Aorta (tissue), 5 donors: ENCODE data around the gene FAM184A. TPM values are rescaled to one million over a fixed set of nuclear protein-coding genes. Genes with fewer than 3 reads are reported as not detected.
A peak's percentile ranks its signal among the peaks of the same experiment; 100 is the strongest.
"Not testable (repeated sequence)": the region's sequence is repeated elsewhere in the genome, so short reads cannot be mapped to it uniquely, and the experiment has no call there.

Experiments
- ATAC-seq: fragments of 200-7000 bp; cut with Tn5 transposase; one replicate; pipeline ENCODE4 v1.9.1; 2022; ENCODE audit warnings: moderate library complexity; ENCODE audit not compliant: low FRiP score
- DNase-seq, 2 donors: peaks; one replicate each; pipeline ENCODE4 v3.0.0-alpha.2; 2020
- H3K27ac ChIP-seq, 2 donors: one replicate each; pipeline ENCODE4 v1.5.1; 2013; ENCODE audit warnings: low read length in 2 of 2, mild to moderate bottlenecking in 2 of 2, moderate library complexity in 2 of 2, control low read depth in 1 of 2, inconsistent platforms in 1 of 2, low read depth in 1 of 2
- H3K27me3 ChIP-seq, 2 donors: one replicate each; pipeline ENCODE4 v1.6.1; 2013; ENCODE audit warnings: control low read depth in 1 of 2, low read length in 1 of 2, mild to moderate bottlenecking in 1 of 2, moderate library complexity in 1 of 2; ENCODE audit not compliant: insufficient read depth in 2 of 2, control insufficient read depth in 1 of 2
- H3K36me3 ChIP-seq, 2 donors: one replicate each; pipeline ENCODE4 v1.6.1; 2013; ENCODE audit warnings: control low read depth in 1 of 2, low read length in 1 of 2, mild to moderate bottlenecking in 1 of 2; ENCODE audit not compliant: insufficient read depth in 2 of 2, control insufficient read depth in 1 of 2
- H3K4me1 ChIP-seq, 2 donors: one replicate each; pipeline ENCODE4 v1.6.1; 2013; ENCODE audit warnings: low read length in 2 of 2, control low read depth in 1 of 2, mild to moderate bottlenecking in 1 of 2, moderate library complexity in 1 of 2; ENCODE audit not compliant: insufficient read depth in 2 of 2, control insufficient read depth in 1 of 2
- H3K4me3 ChIP-seq, 2 donors: one replicate each; pipeline ENCODE4 v1.5.1; 2013; ENCODE audit warnings: low read length in 2 of 2, control low read depth in 1 of 2, mild to moderate bottlenecking in 1 of 2
- H3K9me3 ChIP-seq: one replicate; pipeline ENCODE4 v1.6.1; 2013; ENCODE audit warnings: mild to moderate bottlenecking, low read length; ENCODE audit not compliant: control insufficient read depth
- WGBS, 2 donors: extraction: QIAGEN DNeasy Blood & Tissue Kit; methylation state at CpG; one replicate each; pipeline ENCODE4 v1.1.7; 2013; 5-methylcytosine and 5-hydroxymethylcytosine counted together
- intact Hi-C, 2 donors: fragments of 100-400 bp; cut with DNase I; formaldehyde crosslinking; loops; one replicate each; pipeline versions ENCODE4 v1.14.2 to v1.15.0; 2022
- polyA plus RNA-seq, 2 donors: library from polyadenylated mRNA; stranded (reverse); fragments of 200-250 nt; gene quantifications; one replicate each; pipeline ENCODE4 v1.2.3, GENCODE V29; 2013
- total RNA-seq, 2 donors: library from RNA; stranded (reverse); fragmentation: NEBNext Ultra II Directional; extraction: Animal tissue kit (Norgen Biotek cat#: 25700); gene quantifications; one replicate each; pipeline ENCODE4 v1.2.1, GENCODE V29; 2021
- donor health status: healthy with polysubstance abuse.
- donor health status: Bipolar disorder and iron deficiency.
- donor health status: DM: no; HTN: no; CAD: no.
- donor health status: DM: no; HTN: no; CAD: no.
- donor health status: DM: yes; HTN: yes; CAD: no.

FAM184A gene
- total and polyA plus RNA-seq, 4 donors, result 1.1 to 4.8 (median 2.9) TPM

DNA sequence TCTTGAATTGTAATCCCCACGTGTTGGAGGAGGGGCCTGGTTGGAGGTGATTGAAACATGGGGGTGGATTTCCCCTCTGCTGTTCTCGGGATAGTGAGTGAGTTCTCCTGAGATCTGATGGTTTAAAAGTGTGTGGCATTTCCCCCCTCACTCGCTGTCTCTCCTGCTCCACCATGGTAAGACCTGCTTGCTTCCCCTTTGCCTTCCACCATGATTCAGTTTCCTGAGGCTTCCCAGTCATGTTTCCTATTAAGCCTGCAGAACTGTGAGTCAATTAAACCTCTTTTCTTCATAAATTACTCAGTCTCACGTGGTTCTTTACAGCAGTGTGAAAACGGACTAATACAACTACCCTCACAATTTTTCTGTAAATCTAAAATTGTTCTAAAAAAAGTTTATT is 26.8 kb upstream of the FAM184A start:
- Histone ChIP-seq H3K36me3 (no peaks in the 10 kb centered on the region), H3K9me3 (no peaks in the 10 kb centered on the region), H3K4me3 (no peak overlapping the region), H3K27ac (no peak overlapping the region), H3K27me3 (no peaks in the 10 kb centered on the region), H3K4me1 (no peaks in the 10 kb centered on the region)
- ATAC-seq, result no peak
- WGBS, 2 donors, result 64% methylated on average over 5 of the region's 5 CpGs
- intact Hi-C loops, result no loop called here
- no peak for DNase-seq

DNA sequence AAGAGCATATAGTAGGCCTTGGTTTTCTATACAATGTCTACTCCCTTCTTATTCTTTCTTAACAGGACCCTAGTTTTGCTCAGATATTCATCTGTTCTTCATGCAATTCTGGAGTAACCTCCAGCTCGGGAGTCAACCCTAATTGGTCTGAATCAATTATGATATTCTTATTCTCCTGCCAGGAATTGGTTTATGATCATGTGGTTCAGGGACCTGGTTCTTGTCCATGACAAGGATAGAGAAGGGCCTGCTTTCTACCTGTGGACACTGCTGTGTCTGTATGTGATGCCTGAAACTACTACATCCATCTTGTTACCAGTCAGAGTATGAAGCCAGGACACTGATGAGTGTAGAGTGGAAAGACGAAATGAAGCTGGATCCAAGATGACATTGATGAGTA is 24.4 kb upstream of the FAM184A start:
- Histone ChIP-seq H3K4me3 (no peak overlapping the region), H3K27me3 (no peaks in the 10 kb centered on the region), H3K27ac (no peak overlapping the region), H3K36me3 (no peaks in the 10 kb centered on the region), H3K4me1 (no peaks in the 10 kb centered on the region), H3K9me3 (no peaks in the 10 kb centered on the region)
- intact Hi-C loops, result no loop called here
- DNase-seq, result no peak
- WGBS, 2 donors, result 86 to 90% methylated on average over 2 of the region's 2 CpGs
- no peak for ATAC-seq

DNA sequence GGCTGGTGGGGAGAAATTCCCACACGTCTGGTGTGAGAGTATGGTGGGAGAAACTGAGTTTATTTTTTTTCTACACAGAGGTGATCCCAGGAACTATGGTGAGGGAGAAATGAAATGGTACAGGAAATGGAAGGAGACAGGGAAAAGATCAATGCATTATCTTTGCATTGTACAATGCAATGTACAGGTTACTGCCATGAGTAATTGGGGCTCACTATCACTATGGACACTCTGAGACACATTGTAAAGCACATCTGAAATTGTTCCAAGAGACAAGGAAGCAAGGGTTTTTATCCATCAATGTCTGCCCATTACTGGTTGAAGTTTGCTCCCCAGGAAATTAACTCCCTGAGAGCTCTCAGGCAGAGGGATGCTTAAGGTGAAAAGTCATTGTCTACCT is 21.7 kb upstream of the FAM184A start:
- ATAC-seq (no peak), DNase-seq (no peak)
- no peaks in the 10 kb centered on the region for H3K27me3 ChIP-seq
- H3K4me1 ChIP-seq, result no peaks in the 10 kb centered on the region
- WGBS, 2 donors, result 80 to 81% methylated on average over 1 of the region's 1 CpG
- no peaks in the 10 kb centered on the region for H3K9me3 ChIP-seq
- H3K4me3 ChIP-seq, result no peak overlapping the region
- H3K36me3 ChIP-seq, result no peaks in the 10 kb centered on the region
- H3K27ac ChIP-seq, result no peak overlapping the region
- intact Hi-C loops, result no loop called here

DNA sequence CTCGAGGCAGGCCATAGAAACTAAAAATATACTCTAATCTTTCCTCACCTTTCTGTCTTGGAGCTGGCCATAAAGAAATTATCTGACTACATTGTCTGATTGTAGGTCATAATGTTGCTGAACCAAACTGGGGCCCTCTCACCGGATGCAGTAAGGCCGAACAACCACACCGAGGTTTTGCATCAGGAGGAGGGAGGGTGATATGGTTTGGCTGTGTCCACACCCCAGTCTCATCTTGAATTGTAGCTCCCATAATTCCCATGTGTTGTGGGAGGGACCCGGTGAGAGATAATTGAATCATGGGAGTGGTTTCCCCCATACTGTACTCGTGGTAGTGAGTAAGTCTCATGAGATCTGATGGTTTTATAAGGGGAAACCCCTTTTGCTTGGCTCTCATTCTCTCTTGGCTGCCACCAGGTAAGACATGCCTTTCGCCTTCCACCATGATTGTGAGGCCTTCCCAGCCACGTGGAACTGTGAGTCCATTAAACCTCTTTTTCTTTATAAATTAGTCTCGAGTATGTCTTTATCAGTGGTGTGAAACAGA is 19.4 kb upstream of the FAM184A start:
- H3K36me3 ChIP-seq, H3K9me3 ChIP-seq, intact Hi-C loops, H3K4me3 ChIP-seq, ATAC-seq, H3K27me3 ChIP-seq, H3K4me1 ChIP-seq, H3K27ac ChIP-seq, DNase-seq: not testable (repeated sequence)
- 91% methylated on average over 9 of the region's 9 CpGs for WGBS, 2 donors

DNA sequence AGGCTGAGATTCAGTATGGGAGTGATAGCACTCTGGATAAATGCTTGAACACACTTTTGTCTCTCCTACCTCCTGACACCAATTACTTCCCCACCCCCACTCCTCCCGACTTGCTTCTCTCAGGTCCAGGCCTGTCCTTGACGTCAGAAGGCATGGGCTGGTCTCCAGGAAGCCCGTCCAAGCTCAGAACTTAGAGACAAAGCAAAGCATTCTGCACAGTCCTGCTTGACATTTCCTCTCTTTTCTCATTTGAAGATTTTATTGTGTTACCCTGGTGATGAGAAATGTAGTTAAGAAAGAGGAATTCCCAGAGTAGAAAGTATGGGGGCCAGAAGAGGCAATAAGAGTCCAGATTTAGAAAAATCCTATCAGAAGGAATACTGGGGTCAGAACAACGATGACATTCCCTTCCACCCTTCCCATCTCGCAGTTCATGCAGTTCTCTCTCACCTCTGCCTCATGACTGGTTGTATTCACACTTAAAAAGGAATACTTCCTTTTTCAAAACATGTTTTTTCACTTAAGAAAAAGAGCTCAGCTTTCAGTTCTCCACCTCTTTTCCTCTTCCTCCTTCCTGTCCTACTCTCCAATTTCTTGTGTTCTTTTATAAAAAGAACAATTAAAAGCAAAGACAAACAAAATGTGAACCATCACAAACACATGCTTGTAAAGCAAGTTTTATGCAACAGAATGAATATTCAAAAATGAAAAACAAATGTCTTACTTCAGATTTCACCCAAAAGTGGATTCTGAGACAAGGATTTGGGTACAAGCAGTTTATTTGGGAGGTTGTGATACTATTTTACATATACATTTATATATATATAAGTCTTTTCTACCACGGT is 18.5 kb upstream of the FAM184A start:
- no peaks in the 10 kb centered on the region for H3K9me3 ChIP-seq
- DNase-seq (peak; percentile 62 to 78), ATAC-seq (peak; percentile 64)
- 17 to 20% methylated on average over 6 of the region's 6 CpGs for WGBS, 2 donors
- H3K36me3 ChIP-seq, result no peaks in the 10 kb centered on the region
- no peaks in the 10 kb centered on the region for H3K27me3 ChIP-seq
- no peak overlapping the region for H3K4me3 ChIP-seq
- intact Hi-C loops, result no loop called here
- H3K4me1 ChIP-seq, result no peaks in the 10 kb centered on the region
- H3K27ac ChIP-seq, result no peak overlapping the region

DNA sequence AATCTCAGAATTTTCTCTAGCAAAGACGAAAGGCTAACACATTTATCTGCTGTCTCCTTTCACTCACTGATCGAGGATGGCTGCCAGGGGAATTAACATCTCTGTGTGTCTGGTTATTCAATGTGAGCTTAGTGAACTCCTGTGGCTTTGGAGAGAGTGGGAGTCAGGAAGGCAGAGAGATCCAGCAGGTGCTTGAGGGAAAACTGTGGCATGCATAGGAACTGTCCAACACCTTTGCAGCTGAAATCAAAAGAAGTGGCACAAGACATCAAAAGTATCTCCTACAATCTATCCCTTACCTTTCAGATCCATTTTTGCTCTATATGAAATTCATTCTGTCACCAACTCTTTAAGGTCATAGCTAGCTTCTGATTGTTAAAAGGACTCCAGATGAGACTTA is 11.8 kb upstream of the FAM184A start:
- Histone ChIP-seq H3K36me3 (no peaks in the 10 kb centered on the region), H3K27ac (no peak overlapping the region), H3K9me3 (no peaks in the 10 kb centered on the region), H3K27me3 (peaks cover 0 to 1% of the 10 kb centered on the region in 2 donors), H3K4me1 (no peaks in the 10 kb centered on the region), H3K4me3 (no peak overlapping the region)
- no peak for DNase-seq
- ATAC-seq, result no peak
- intact Hi-C loops, result no loop called here
- 44 to 49% methylated on average over 2 of the region's 2 CpGs for WGBS, 2 donors

DNA sequence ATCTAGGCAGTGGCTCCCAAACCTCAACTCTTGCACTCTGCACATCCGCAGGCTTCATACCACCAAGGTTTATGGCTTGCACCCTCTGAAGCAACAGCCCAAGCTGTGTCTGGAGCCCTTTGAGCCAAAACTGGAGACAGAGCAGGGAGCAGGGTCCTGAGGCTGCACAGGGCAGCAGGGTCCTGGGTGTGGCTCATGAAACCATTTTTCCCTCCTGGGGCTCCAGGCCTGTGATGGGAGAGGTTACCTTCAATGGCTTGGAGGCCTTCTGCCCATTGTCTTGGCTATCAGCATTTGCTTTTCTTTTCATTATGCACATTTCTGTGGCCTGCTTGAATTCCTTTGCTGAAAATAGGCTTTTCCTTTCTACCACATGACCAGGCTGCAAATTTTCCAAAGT is 6.3 kb upstream of the FAM184A start:
- no peaks in the 10 kb centered on the region for H3K4me1 ChIP-seq
- no peak overlapping the region for H3K4me3 ChIP-seq
- no peaks in the 10 kb centered on the region for H3K36me3 ChIP-seq
- ATAC-seq (no peak), DNase-seq (no peak)
- no peak overlapping the region for H3K27ac ChIP-seq
- H3K27me3 ChIP-seq, result no peaks in the 10 kb centered on the region
- 87 to 94% methylated on average over 1 of the region's 1 CpG for WGBS, 2 donors
- no peaks in the 10 kb centered on the region for H3K9me3 ChIP-seq
- intact Hi-C loops, result no loop called here

DNA sequence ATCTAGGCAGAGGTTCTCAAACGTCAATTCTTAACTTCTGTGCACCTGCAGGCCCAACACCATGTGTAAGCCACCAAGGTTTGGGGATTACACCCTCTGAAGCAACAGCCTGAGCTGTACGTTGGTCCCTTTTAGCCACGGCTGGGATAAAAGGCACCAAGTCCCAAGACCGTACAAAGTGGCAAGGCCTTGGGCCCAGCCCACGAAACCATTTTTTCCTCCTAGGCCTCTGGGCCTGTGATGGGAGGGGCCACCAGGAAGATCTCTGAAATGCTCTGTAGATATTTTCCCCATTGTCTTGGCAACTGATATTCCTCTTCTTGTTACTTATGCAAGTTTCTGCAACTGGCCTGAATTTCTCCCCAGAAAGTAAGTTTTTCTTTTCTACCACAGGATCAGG is 4.5 kb upstream of the FAM184A start:
- Histone ChIP-seq H3K36me3 (no peaks in the 10 kb centered on the region), H3K27me3 (no peaks in the 10 kb centered on the region), H3K4me3 (no peak overlapping the region), H3K27ac (no peak overlapping the region), H3K9me3 (no peaks in the 10 kb centered on the region), H3K4me1 (no peaks in the 10 kb centered on the region)
- WGBS, 2 donors, result 94 to 97% methylated on average over 5 of the region's 5 CpGs
- no peak for ATAC-seq
- no peak for DNase-seq
- intact Hi-C loops, result no loop called here

DNA sequence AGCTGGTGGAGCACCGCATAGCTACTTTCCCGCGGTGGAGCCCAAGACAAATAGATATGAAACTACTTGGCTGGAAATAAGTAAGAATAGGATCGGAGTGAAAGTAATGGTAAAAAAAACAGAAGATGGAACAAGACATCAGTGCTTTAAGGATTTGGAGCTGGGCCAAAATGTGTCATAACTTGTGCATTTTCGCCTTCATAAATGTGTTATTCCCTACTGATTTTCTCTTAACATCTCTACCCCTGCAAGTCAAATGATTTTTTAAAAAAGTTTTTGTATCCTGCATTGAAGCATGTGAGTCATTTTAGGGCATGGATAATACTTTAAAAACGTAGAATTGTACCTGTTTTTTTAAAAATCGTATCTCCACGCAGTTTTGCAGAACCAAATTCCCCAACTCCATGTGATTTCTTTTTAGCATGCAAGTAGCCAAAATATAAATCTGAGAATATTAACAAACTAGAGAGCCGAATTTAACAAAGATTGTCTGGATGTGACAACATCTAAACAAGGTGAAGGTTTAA is 882 bp upstream of the FAM184A start:
- no peak for DNase-seq
- intact Hi-C loops, result loop anchor here in 1 of 2 donors (5.0 kb wide), 1 partner anchor 38 kb away; no protein-coding TSS in a partner anchor
- no peaks in the 10 kb centered on the region for H3K27me3 ChIP-seq
- 3 to 8% methylated on average over 9 of the region's 9 CpGs for WGBS, 2 donors
- H3K4me1 ChIP-seq, result no peaks in the 10 kb centered on the region
- no peak for ATAC-seq
- peak overlapping the region; percentile 64 to 66 for H3K4me3 ChIP-seq
- H3K36me3 ChIP-seq, result no peaks in the 10 kb centered on the region
- H3K9me3 ChIP-seq, result no peaks in the 10 kb centered on the region
- no peak overlapping the region for H3K27ac ChIP-seq
